CD4-positive, alpha-beta T cell treated with Interleukin-10 for 1 hour (primary cell): Measurements from ENCODE around the gene CLDN7.

Source experiments
- DNase-seq: peaks from one replicate; pipeline ENCODE4 v3.0.0-alpha.2; 2020

Gene CLDN7

GRCh38 chr17:7262192-7262934, at the start of gene CLDN7:
Gene CLDN7, minus strand, starts transcription at chr17:7262478. Its CDS starts 435 bp downstream, at chr17:7262043.
- no peak for DNase-seq

- no peak for DNase-seq
Measured at GRCh38 chr17:7311110-7311705, 48.9 kb upstream of the CLDN7 start.

- peak; percentile 9 for DNase-seq
Measured at GRCh38 chr17:7309628-7310027, 47.4 kb upstream of the CLDN7 start.

- peak; percentile 95 for DNase-seq
Measured at GRCh38 chr17:7308625-7309433, 46.6 kb upstream of the CLDN7 start.

GRCh38 chr17:7307686-7308624, 45.7 kb upstream of the CLDN7 start:
- DNase-seq, result peak; percentile 62

GRCh38 chr17:7306911-7307685, 44.8 kb upstream of the CLDN7 start, which contains the start of gene EIF5A:
Gene EIF5A, plus strand, starts transcription at chr17:7307628. Its CDS starts 2,008 bp downstream, at chr17:7309636.
- peak; percentile 100 for DNase-seq

GRCh38 chr17:7304179-7304578, 41.9 kb upstream of the CLDN7 start:
- DNase-seq, result no peak

GRCh38 chr17:7296189-7296861, 34.0 kb upstream of the CLDN7 start:
- peak; percentile 71 for DNase-seq

GRCh38 chr17:7295230-7296180, 33.2 kb upstream of the CLDN7 start:
- no peak for DNase-seq

GRCh38 chr17:7294614-7295153, 32.4 kb upstream of the CLDN7 start, which contains the start of gene YBX2:
Gene YBX2, minus strand, starts transcription at chr17:7294639. Its CDS starts 139 bp downstream, at chr17:7294500.
- DNase-seq, result peak; percentile 86

GRCh38 chr17:7293816-7294613, 31.7 kb upstream of the CLDN7 start:
- no peak for DNase-seq

GRCh38 chr17:7293159-7293558, 30.9 kb upstream of the CLDN7 start:
- DNase-seq, result no peak

GRCh38 chr17:7292729-7293128, 30.5 kb upstream of the CLDN7 start:
- DNase-seq, result no peak

GRCh38 chr17:7292194-7292593, 29.9 kb upstream of the CLDN7 start:
- no peak for DNase-seq

GRCh38 chr17:7290685-7291084, 28.4 kb upstream of the CLDN7 start:
- DNase-seq, result no peak

- DNase-seq, result no peak
Measured at GRCh38 chr17:7290166-7290565, 27.9 kb upstream of the CLDN7 start.

- DNase-seq, result no peak
Measured at GRCh38 chr17:7289256-7290032, 27.2 kb upstream of the CLDN7 start.

- DNase-seq, result no peak
Measured at GRCh38 chr17:7285679-7286078, 23.4 kb upstream of the CLDN7 start.
